GM12801 (cell line): ENCODE data around the gene OSBPL8.

Source experiments
- TF ChIP-seq, protein P1 (sequence below): IDR thresholded peaks from one replicate; pipeline ENCODE4 v1.5.1; 2011; ENCODE audit warnings: control low read depth; ENCODE audit not compliant: insufficient read length; ENCODE audit errors: extremely low read depth

Gene OSBPL8

DNA sequence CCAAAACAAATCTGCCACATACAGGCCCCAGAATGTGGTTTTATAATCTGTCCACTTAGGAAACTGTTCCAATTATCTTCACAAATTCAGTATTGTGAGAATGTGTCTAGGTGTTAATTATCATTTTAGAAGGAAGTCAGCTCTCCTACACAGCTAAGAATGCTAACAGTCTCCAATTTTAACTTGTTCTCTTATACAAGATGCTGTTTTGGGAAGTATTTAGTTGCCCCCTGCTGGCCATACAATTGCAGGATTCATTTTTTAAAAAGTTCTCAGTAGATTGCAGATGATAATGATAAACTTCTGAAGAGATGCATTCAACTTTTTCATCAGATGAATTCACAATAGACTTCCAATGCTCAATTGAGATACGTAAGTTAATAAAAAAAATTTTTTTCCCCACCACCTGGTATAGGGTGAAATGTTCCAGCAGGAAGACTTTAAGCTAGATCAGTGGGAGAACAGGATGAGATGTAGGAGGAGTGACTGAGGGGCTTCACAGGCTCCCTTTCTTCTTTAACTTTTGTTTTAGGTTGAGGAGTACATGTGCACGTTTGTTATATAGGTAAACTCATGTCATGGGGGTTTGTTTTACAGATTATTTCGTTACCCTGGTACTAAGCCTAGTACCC lies 27.3 kb upstream of the OSBPL8 start:
- TF ChIP-seq, protein P1, sequence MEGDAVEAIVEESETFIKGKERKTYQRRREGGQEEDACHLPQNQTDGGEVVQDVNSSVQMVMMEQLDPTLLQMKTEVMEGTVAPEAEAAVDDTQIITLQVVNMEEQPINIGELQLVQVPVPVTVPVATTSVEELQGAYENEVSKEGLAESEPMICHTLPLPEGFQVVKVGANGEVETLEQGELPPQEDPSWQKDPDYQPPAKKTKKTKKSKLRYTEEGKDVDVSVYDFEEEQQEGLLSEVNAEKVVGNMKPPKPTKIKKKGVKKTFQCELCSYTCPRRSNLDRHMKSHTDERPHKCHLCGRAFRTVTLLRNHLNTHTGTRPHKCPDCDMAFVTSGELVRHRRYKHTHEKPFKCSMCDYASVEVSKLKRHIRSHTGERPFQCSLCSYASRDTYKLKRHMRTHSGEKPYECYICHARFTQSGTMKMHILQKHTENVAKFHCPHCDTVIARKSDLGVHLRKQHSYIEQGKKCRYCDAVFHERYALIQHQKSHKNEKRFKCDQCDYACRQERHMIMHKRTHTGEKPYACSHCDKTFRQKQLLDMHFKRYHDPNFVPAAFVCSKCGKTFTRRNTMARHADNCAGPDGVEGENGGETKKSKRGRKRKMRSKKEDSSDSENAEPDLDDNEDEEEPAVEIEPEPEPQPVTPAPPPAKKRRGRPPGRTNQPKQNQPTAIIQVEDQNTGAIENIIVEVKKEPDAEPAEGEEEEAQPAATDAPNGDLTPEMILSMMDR = no peak

DNA sequence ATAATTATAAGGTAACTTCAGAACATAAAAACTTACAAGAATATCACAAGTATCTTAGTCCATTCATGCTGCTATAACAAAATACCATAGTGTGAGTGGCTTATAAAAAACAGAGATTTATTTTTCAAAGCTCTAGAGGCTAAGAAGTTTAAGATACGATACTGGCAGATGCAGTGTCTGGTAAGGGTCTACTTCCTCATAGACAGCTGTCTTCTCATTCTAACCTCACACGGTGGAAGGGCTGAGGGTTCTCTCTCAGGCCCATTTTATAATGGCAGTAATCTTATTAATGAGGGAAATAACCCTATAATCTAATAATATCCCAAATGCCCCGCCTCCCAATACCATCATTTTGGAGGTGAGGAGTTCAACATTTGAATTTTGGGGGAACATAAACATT lies 23.7 kb upstream of the OSBPL8 start:
- TF ChIP-seq, protein P1 = no peak

DNA sequence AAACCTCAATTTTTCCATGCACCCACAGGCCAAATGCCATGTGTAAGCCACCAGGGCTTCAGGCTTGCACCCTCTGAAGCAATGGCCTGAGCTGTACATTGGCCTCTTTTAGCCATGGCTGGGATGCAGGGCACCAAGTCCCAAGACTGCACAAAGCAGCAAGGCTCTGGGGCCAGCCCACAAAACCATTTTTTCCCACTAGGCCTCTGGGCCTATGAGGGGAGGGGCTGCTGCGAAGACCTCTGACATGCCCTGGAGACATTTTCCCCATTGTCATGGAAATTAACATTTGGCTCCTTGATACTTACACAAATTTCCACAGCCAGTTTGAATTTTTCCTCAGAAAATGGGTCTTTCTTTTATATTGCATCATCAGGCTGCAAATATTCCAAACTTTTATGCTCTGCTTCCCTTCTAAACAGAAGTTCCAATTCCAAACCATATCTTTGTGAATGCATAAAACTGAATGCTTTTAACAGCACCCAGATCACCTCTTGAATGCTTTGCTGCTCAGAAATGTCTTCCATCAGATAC lies 14.3 kb upstream of the OSBPL8 start:
- TF ChIP-seq, protein P1 = no peak

DNA sequence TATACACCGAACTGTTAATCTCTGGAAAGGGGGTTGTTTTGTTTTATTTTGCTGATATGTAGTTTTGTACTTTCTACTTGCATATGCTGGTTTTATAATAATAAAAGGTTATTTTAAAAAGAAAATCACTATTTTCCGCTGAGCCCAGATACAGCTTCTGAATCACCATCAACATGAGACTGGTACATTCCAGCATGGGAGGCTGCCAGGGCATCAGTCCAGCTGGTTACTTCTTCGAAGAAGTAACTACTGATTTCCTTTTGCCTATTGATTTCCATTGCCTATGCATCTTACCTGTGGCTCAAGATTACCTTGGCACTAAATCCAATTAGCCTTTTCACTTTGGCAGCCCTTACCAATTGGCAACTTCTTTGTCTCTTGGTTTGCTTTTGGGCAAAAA lies 11.7 kb upstream of the OSBPL8 start:
- TF ChIP-seq, protein P1 = no peak

DNA sequence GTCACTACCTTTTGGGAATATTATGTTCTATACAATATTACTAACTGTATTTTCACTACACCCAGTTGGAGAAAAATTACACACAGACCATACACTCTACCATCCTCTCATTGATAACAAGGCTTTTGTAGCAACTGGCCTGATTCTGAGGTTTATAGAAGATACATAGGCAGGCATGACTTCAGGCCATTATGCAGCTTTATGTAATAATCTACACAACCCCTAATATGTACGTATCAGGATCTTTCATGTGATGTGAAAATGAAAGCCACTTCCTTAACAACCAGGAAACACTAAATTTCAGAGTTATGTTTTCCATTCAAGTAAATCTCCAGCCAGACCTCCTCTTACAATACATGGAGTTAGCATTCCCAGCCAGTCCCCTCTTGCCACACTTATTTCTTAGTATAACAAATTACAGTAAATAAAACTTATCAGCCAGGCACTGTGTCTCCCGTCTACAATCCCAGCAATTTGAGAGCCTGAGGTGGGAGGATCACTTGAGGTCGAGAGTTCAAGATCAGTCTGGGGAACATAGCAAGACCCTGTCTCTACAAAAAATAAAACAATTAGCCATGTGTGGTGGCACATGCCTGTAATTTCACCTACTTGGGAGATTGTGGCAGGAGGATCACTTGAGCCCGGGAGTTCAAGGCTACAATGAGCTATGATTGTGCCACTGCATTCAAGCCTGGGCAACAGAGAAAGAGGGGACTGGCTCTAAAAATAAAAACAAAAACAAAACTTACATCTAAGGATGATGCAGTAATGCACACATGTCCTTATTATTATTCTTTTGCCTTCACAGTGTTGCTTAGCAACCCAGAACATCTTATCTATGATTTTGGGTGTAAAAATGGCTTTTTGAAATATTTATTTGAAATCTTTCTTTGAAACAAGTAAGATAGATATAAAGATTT lies 10.4 kb upstream of the OSBPL8 start:
- TF ChIP-seq, protein P1 = no peak

DNA sequence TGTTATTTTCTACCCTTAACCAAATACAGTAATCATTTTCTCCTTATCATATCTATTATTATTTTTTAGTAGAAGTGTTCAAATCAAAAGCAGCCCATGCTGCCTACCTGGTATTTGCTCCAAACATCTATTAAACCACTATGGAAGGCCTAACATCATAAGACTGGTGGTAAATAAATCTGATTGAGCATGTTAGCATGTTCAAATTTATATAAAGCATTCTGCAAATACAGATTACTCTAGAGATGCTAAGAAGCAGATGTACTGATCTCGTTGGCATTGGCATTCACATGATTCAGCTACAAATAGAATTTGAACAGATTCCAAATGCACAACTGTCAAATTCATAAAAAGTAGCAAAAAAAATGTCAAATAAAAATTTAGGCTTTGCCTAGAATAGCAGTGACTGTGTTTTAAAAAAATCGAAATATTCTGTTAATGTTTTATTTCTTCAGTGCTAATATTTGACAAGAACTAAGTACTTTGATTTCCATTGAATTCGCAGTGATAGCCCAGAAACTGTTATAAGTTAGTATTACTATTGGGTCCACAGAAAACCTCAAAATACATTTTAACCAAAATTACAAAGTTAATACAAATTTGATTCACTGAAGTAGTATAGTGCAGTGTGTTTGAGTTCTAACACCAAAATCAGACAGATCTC lies 9.4 kb upstream of the OSBPL8 start:
- TF ChIP-seq, protein P1 = no peak

DNA sequence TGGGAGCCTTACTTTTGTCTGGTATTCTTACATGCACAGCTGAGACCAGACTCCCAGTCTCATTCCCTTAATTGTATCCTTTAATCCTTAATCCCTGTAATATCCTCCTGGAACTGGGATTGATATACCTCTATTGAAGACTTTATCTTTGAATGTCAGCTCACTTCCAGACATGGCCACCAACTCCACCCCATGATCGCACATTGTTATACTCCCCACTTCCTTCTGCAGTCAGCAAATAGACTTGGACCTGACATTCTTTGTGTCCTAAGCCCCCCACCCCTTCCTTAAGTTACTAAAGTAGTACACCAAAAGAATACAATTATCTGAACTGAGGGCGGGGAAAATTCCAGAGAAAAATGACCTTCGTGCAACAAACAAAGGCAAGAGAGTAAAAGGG lies 8.6 kb upstream of the OSBPL8 start:
- TF ChIP-seq, protein P1 = no peak
